Gastroesophageal sphincter (tissue), 4 donors: ENCODE measurements around the gene SLC35F3. TPM values are rescaled to one million over a fixed set of nuclear protein-coding genes. Genes with fewer than 3 reads are reported as not detected.
"Not testable (repeated sequence)": the region's sequence is repeated elsewhere in the genome, so short reads cannot be mapped to it uniquely, and the experiment has no call there.

Experiments
- ATAC-seq: fragments of 150-250 bp; one replicate; pipeline ENCODE4 v1.9.1; 2016; ENCODE audit warnings: mild to moderate bottlenecking, moderate library complexity
- H3K27ac ChIP-seq, 4 donors: fragments of 200-600 bp; sonication (generic) in 3 of 4; 1 replicate in 3 of 4; 2 replicates in 1 of 4; pipeline ENCODE4 v1.5.1; 2016 to 2019
- H3K27me3 ChIP-seq: fragments of 200-600 bp; sonication (generic); one replicate; pipeline ENCODE4 v1.5.1; 2019
- H3K36me3 ChIP-seq, 2 donors: fragments of 200-600 bp; sonication (generic); one replicate each; pipeline ENCODE4 v1.5.1; 2019; ENCODE audit warnings: control low read depth in 1 of 2
- H3K4me1 ChIP-seq, 3 donors: fragments of 200-600 bp; sonication (generic); 1 replicate in 2 of 3; 2 replicates in 1 of 3; pipeline ENCODE4 v1.5.1; 2016 to 2019; ENCODE audit warnings: control low read depth in 2 of 3
- H3K4me3 ChIP-seq, 2 donors: fragments of 200-600 bp; sonication (generic); one replicate each; pipeline ENCODE4 v1.5.1; 2019; ENCODE audit warnings: mild to moderate bottlenecking in 1 of 2, moderate library complexity in 1 of 2
- H3K9me3 ChIP-seq, 3 donors: fragments of 200-600 bp; sonication (generic); one replicate each; pipeline ENCODE4 v1.5.1; 2017 to 2019; ENCODE audit warnings: control low read depth in 2 of 3
- CTCF ChIP-seq, 4 experiments: fragments of 200-600 bp in 2 of 4; fragments of 450-650 bp in 2 of 4; sonication (generic) in 1 of 4; IDR thresholded peaks; one replicate each; pipeline ENCODE4 v1.5.1; 2017 to 2019; ENCODE audit warnings: antibody characterized with exemption in 4 of 4, mild to moderate bottlenecking in 2 of 4, moderate library complexity in 2 of 4
- EP300 ChIP-seq: sonication (generic); formaldehyde crosslinking; IDR thresholded peaks from one replicate; pipeline ENCODE4 v1.6.1; 2017; ENCODE audit warnings: antibody characterized with exemption, mild to moderate bottlenecking
- POLR2A ChIP-seq, 2 donors: fragments of 450-650 bp; IDR thresholded peaks; one replicate each; pipeline ENCODE4 v1.6.1; 2017; ENCODE audit warnings: antibody characterized with exemption in 2 of 2, mild to moderate bottlenecking in 2 of 2, moderate library complexity in 1 of 2
- POLR2AphosphoS5 ChIP-seq: sonication (generic); formaldehyde crosslinking; IDR thresholded peaks from one replicate; pipeline ENCODE4 v1.6.1; 2017; ENCODE audit warnings: antibody characterized with exemption
- WGBS, 2 donors: methylation state at CpG; one replicate each; pipeline ENCODE4 v1.1.5; 2018; ENCODE audit warnings: low coverage in 1 of 2; 5-methylcytosine and 5-hydroxymethylcytosine counted together
- total RNA-seq, 4 donors: library from RNA; depleted of rRNA; stranded (reverse); fragments of >200 nt; gene quantifications; one replicate each; pipeline ENCODE4 v1.1.0, GENCODE V29; 2016

The SLC35F3 gene
- total RNA-seq, 4 donors from 2014 or later = 0.16 to 0.62 (median 0.54) TPM; not detected in 1

- no peak for ATAC-seq
- no peak overlapping the region for H3K27ac ChIP-seq
- WGBS, 2 donors = 44 to 63% methylated on average over 2 to 5 of the region's 5 CpGs
- TF ChIP-seq POLR2AphosphoS5 = no peak
- no peak for TF ChIP-seq CTCF (IDR thresholded peaks at IDR 0.05)
- no peak for TF ChIP-seq EP300
- TF ChIP-seq POLR2A (IDR thresholded peaks at IDR 0.05) = no peak
- H3K36me3 ChIP-seq = no peaks in the 10 kb centered on the region
- no peaks in the 10 kb centered on the region for H3K4me1 ChIP-seq
- peaks cover 0 to 21% (median 0%) of the 10 kb centered on the region in 3 donors for H3K9me3 ChIP-seq
- H3K27me3 ChIP-seq = no peaks in the 10 kb centered on the region
- no peak overlapping the region for H3K4me3 ChIP-seq
Observed at GRCh38 chr1:234342774-234343173, 438.3 kb downstream of the SLC35F3 start.

- Histone ChIP-seq H3K36me3 (no peaks in the 10 kb centered on the region), H3K27ac (no peak overlapping the region), H3K27me3 (peaks cover 11% of the 10 kb centered on the region), H3K4me1 (no peaks in the 10 kb centered on the region), H3K4me3 (no peak overlapping the region), H3K9me3 (peaks cover 0 to 5% (median 0%) of the 10 kb centered on the region in 3 donors)
- WGBS, 2 donors = 67% methylated on average over 1 of the region's 1 CpG; no CpG with 5 or more reads in 1 of the 2 donors
- no peak for ATAC-seq
- no peak for TF ChIP-seq POLR2AphosphoS5
- no peak for TF ChIP-seq CTCF (IDR thresholded peaks at IDR 0.05)
- no peak for TF ChIP-seq POLR2A (IDR thresholded peaks at IDR 0.05)
- no peak for TF ChIP-seq EP300
Observed at GRCh38 chr1:234345237-234345636, 440.8 kb downstream of the SLC35F3 start.

- Histone ChIP-seq H3K9me3 (peaks cover 0 to 10% (median 0%) of the 10 kb centered on the region in 3 donors), H3K27ac (no peak overlapping the region), H3K4me3 (no peak overlapping the region), H3K36me3 (no peaks in the 10 kb centered on the region), H3K4me1 (no peaks in the 10 kb centered on the region), H3K27me3 (peaks cover 16% of the 10 kb centered on the region)
- TF ChIP-seq CTCF (IDR thresholded peaks at IDR 0.05) (no peak), POLR2AphosphoS5 (no peak), POLR2A (IDR thresholded peaks at IDR 0.05) (no peak)
- no peak for ATAC-seq
- 39 to 51% methylated on average over 4 of the region's 4 CpGs for WGBS, 2 donors
Observed at GRCh38 chr1:234348964-234349363, 444.5 kb downstream of the SLC35F3 start.

- Histone ChIP-seq H3K27ac (no peak overlapping the region), H3K36me3 (no peaks in the 10 kb centered on the region), H3K4me1 (no peaks in the 10 kb centered on the region), H3K4me3 (no peak overlapping the region), H3K27me3 (peaks cover 16% of the 10 kb centered on the region), H3K9me3 (peaks cover 0 to 5% (median 0%) of the 10 kb centered on the region in 3 donors)
- 57 to 72% methylated on average over 3 of the region's 3 CpGs for WGBS, 2 donors
- ATAC-seq = no peak
- TF ChIP-seq POLR2A (IDR thresholded peaks at IDR 0.05) (no peak), POLR2AphosphoS5 (no peak), CTCF (IDR thresholded peaks at IDR 0.05) (no peak), EP300 (no peak)
Observed at GRCh38 chr1:234355782-234356510, 451.5 kb downstream of the SLC35F3 start.

GRCh38 chr1:234356615-234357269, 452.3 kb downstream of the SLC35F3 start:
- H3K27ac ChIP-seq, H3K4me1 ChIP-seq, H3K9me3 ChIP-seq, ATAC-seq, H3K36me3 ChIP-seq: not testable (repeated sequence)
- Histone ChIP-seq H3K27me3 (peaks cover 16% of the 10 kb centered on the region), H3K4me3 (peak overlapping the region in 1 of 2 donors; percentile 30)
- 55 to 70% methylated on average over 10 to 26 of the region's 35 CpGs for WGBS, 2 donors
